HG02623 (cell line): ENCODE measurements around the gene MEIS2.

Source experiments
- ATAC-seq: cut with Tn5 transposase; IDR thresholded peaks from one replicate; pipeline ENCODE4 v1.9.1; 2021; ENCODE audit warnings: moderate library complexity; ENCODE audit not compliant: unreplicated experiment

The MEIS2 gene

DNA sequence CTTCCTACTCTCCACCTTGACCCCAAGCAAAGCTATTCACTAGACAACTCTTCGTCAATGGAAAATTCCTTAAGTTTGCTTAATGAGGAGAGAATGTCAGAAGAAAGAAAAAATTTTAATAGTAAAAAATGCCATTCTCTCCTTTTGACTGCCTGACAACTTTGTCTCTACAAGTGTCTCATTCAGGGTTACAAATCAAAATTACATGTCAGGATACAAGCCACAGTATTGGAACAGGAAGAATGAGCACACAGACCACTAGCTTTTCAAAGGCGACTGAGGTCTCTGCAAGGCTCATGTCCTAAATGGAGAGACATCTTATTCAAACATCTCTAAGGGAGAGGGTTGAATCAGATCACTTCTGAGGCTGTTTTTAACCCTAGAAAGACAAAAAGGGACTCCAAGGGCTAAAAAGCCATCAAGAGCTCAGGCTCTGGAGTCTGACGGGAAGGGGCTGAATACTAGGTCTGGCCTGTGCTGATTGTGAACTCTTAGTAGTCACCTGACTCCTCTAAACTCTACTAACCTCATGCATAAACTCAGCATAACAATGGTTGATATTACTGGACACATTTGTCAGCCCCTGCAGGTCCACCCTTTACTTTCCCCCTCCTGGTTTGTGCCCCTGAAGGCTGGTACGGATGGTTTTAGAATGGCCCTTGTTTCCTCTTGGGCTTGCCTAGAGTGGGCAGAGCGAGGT lies 12.8 kb upstream of the MEIS2 start:
- no peak for ATAC-seq

DNA sequence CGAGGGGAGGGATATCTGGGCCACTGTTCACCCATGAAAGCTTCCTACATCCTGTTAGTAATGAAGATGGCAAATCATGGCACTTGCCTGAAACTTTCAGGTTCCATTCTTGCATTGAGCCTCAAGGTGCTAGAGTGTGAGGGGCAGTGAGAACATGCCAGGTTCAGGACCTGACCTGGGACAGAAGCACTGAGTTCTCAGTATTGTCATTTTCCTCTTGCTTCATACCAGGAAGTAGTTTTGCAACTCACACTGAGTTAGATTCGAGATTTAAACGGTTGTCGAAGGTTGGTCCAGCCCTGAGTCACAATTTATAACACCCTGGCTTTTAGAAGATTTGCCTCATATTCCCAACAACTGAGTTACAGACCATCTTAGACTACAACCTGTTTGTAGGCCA lies 11.8 kb upstream of the MEIS2 start:
- no peak for ATAC-seq

DNA sequence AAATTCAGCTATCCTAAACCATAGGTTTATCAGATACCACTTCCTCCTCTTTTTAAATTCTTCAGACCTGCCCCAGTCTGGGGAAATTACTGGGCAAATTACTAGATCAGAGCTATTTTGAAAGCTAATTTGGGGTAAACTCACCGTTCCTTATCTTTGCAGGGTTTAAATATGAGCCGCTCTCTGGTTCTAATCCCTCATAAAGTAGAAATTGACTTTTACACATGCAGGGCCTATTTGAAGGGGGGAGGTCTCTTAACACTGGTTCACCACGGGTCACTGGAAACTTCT lies 11.0 kb upstream of the MEIS2 start:
- ATAC-seq, result no peak

DNA sequence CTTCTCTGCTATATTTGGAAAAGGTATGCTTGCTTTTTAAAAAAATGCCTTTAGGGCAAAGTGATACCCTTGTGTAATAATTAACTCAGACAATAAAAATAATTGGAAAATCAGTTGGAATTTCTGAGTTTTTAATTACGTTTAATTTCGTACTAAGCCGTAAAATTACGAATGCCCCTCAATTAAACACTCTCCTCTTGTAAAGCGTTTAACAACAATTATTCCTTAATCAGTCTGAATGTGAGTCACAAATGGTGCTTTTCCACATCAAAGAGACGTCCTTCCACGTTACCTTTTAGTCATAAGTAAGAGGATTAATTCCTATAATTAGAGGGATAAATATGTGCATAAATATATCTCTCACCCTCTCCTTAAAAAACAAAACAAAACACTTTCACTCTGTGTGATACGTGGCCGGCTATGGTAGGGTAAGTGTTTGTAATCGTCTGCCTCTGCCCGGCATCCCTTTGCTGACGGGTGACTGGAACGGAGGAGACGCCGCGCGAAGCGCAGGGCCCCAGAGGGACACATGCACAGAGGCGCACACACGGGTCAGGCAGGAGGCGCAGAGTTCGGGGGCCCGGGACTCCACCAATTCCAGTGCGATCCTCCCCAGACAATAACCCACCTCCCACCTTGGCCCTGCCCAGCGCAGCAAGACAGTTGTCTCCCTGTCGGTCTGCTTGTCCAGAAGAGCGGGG lies 9.7 kb upstream of the MEIS2 start:
- no peak for ATAC-seq

DNA sequence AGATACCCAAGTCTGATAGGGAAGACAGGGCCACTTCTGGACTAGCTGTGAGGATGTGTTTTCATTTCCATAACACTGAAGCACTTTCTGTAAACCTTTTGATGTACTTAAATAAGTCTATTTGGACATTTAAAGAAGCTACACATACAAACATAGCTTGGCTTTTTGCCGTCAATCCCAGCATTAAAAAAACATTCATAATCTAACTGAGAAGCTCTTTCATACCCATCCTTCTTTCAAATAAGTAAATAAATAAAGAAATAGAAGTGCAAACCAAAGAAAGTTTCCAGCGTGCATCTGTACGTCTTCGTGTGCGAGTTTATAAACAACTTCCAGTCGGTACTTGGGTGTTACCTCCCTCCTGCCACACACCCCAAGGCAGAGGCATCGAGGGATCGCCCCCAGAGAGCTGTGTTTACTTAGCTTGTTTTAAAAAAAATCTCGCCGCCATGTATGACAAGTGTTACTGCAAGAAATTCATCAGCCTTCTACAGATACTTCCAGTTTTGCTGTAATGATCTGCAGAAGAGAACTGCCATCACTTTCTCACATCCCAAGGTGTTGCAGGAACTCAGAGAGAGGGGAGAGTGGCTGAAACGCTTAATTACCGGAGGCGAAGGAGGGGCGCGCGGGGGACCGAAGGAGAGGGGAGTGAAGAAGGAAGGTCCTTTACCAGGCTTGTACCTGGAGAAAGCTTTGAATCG lies 9.0 kb upstream of the MEIS2 start:
- ATAC-seq, result no peak

DNA sequence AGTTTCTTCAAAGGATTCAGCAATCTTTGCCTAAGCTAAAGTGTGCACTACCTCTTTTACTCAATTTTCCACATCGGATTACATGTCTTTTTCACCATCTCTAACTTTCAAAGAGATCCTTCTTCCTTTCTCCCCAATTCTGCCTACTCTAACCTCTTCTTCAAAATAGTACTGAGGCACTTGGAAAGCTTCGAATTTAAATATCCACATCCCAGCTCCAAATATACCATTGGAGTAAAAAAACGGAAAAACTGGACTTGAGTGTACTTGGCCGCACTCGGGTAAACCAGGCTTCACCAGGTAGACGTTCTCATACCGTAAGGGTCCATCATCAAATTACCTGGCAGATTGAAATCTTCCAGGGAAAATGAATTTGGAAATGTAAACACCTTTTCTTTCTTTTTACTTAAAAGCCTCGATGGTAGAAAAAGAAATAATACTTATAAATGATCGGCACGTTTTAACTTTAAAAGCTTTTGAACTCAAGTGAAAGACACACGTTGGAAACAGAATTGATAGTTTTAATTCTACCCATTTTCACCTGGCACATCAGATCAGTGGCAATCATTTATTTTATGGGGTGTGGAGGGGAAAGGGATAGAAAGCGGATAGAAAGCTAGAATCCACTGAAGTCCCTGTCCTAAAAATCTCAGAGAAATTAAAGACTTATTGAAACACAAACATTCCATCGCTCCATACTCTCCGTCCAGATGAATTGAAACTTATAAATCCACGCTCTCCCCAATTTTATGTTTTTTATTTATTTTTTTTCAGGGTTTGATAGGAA lies 8.2 kb upstream of the MEIS2 start:
- no peak for ATAC-seq

DNA sequence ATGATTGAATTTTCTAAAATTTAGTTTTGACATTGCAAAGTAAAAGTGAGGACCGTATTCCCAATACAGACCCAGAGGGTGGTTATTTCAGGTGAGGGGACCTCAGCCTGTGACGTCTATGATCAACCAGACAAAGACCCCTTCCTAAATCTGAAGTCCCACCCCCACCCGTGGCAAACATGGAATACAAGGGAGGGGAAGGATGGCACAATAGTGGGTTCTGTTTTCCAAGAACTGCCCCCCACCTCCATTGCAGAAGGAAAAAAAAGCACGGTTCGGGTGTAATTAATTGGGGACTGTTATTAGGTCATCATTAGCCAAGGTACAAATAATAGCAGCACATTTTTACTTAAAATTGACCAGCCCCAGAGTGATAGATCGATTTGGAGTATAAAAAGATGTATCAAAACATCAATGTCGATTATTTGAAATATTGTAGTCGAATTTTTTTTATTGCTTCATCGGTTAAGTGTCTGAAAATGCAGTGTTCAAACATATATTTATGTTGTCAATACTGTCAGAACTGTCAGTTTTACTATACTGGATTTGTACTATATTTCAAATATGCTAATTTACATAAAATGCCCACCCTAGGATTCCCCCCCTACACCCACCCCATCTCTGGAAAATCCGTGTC lies 7.5 kb upstream of the MEIS2 start:
- no peak for ATAC-seq

DNA sequence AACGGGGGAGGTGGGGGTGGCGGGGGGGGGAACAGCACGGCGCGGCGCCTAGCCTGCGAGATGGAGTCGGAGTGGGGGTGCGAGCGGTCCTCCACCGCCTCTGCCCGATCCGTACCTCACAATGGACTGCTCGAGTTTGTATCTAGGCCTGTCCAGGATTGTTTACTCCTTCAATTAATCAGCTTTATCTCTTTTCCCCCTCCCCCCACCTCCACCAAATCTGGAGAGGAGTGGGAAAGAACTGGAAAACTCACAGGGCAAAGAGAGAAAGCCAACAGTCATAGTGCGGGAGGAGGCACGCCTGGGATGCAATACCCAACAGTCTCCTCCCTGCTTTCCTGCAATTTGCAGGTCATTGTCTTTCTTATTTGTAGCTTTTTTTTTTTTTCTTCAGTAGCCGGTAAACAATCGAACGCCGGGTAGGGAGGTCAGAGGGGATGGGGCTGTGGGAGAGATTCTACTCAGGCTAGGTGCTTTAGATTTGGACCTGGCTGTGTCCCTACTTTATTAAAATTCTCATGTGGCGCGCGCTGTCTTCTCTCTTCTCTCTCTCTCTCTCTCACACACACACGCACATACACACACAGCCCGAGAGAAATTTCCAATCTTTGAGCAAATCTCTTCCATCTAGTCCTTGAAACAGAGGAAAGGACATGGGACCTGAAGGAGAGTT lies 6.9 kb upstream of the MEIS2 start:
- ATAC-seq, result no peak

DNA sequence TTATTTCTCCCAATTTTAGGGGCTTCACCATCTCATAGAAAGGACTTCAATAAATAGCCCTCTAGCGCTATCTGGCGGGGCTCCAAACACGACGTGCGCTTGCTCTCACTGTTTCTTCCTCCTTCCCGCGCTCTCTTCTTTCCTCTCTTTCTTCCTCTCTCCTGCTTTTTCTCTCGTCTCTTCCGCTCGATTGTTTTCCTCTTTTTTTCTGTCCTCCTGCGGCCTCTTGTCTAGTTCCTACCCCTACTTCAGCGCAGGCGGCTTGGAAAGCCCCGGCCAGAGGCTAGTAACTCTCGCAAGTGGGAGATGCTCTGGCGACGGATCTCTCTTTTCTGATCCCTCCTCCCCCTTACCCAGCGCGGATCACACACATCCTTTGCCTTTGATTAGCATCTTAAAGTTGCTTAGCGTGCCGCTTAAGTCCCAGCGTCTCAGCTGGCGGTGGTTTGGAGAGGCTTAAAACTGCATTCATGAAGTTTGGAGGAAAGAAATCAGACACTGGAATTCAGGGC lies 6.2 kb upstream of the MEIS2 start:
- ATAC-seq, result no peak

DNA sequence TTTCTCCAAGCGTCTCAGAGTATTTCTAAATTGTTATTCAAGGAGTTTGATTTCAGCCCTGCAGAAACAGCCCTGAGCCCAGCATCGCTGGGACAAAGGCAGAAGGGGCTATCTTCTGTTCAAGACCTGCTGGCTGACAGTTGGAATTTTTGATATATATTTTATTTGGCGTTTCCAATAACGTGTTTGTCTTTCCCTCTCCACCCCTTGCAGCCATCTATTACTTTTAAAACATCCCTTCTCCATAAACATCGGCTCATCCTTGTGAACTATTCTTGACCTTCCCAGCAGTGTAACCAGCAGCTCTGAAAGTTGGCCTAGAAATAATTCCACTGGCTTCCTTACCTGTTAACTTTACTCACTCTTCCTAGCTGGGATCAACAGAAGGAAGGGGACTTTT lies 5.5 kb upstream of the MEIS2 start:
- ATAC-seq, result no peak

DNA sequence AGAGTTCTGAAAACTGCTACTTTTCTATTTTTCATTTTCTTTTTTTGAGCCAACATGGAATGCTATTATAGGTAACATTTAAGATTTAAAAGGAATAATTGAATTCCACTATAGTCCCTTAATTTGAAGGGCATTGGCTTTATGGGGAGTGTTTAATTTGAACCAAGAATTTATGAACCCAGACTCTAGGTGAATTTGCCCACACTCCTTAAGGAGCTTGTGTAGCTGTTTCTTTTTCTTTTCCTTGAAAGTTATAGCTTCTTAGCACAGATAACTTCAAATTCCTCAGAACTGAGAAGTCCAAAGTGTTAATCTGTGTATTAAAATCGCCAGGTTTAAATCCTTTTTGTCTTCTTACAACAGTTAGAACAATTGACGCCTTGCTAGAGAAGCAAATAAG lies 4.7 kb upstream of the MEIS2 start:
- no peak for ATAC-seq

DNA sequence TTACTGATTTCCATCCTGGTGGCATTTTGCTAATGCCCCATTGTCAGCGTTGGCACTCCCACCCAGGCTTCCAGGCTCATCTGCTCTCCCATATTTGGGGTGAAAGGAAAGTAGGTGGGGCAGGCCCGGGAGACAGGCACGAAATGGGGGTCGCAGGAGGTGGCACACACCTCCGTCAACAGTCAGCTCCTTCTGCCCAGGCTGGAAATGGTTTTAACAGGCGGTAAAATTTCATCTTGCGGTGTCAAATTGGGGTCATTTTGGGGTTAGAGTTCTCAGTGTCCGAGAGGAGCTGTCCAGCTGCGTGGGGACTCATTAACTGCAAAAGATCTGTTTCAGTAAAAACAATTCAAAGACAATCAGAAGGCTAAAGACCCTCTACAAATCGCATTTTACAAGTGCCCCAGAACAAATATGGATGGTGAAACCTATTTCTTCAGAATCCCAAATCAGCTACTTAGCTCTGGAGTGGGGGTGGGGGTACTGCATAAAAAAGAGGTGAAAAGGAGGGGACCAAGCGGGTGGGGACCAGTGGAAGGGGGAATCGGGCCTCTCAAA lies 4.2 kb upstream of the MEIS2 start:
- ATAC-seq, result no peak

DNA sequence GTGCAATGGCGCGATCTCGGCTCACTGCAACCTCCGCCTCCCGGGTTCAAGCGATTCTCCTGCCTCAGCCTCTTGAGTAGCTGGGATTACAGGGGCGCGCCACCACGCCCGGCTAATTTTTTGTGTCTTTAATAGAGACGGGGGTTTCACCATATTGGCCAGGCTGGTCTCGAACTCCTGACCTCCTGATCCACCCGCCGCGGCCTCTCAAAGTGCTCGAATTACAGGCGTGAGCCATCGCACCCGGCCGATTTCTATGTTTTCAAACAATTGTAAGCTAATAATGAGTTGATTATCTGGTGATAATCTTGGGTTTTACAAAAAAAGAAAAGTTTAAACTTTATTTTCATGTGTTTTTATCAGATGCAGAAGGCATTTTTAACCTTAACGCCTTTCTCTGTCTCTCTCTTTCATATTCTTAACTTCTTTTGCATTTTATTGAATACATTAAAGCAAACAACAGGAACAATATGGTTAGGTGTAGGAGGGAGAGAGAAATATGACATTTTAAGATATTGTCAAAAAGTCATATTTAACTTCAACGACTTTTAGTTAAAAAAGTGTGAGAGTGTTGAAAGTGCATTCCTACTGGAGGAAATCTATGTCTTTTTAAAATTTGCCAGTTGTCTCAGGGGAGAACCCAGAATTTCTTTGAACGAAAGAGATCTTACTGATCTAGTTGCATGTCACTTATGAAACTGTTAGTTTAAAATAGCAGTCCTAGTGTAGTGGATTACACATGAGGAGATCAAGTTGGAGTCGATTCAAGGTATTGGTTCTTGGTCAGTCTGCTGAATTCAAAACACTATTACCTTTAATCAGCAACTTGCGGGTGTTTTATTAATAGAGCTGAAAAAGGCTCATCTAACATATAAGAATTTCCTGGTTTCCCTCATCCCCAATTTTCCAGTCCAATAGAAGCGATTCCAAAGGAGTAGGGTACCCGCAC lies 3.4 kb upstream of the MEIS2 start:
- no peak for ATAC-seq

DNA sequence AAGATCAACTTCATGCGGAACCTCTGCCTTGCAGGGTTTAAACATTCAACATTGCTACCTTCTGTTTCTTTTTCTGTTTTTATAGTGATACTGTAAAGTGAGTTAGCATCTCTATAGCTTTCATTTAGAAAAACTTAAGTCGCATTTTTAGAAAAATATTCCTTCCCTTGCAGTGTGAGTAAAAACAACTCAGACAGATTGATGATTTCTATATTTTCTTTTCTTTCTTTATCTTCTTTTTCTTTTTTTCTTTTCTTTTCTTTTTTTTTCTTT lies 2.8 kb upstream of the MEIS2 start:
- ATAC-seq, result no peak

DNA sequence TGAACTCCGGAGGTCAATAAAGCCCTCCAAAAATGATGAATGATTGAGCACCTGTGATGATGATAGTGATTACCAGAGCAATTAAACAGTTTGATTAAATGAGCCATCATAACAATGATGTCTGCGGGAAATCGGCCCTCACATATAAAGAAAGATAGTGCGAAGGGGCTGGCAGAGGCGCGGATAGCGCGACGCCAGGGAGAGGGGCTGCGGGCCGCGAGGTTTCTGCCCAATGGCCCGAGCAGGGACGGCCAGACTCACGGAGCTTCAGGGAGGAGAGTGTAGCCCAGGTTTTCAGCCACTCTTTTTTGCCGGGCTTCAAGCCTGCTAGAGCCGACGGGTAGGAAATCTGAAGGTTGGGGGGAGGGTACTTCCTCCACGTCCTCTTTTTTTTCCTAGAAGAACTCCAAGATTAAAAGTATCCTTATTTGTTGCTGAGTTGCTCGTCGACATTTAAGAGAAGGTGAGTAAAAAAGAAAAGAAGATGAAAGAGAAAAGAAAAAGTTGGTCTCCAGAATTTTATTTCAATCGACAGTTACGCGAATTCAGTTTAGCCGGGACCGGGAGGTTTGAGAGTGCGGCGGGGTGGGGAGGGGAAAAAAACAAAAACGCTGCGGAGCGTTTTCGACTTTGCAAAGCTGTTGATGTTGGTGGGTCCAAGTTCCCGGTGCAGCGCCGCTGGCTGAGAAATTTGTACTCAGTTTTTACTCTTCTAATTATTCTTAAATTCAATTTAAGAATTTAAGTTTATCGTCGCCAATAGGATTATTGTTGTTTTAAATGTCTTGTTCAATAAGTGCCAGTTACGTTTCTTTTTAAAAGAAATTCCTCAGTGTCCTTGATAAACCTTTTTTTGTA lies 2.2 kb upstream of the MEIS2 start:
- ATAC-seq, result no peak

DNA sequence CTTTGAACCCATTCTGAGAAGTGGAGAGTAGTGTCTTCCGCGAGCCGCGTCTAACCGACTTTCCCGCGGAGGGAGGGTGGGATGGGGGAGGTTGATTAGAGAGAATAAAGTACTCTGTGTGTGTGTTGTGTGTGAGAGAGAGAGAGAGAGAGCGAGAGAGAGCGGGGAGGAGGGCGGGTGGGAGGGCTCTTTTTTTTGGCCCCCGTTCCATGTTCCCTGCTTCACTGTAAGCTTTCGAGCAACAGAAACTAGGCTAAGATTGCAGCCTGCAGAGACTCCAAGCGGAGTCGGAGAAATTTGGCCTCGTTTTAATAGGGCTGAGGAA lies 1.6 kb upstream of the MEIS2 start:
- ATAC-seq, result no peak

DNA sequence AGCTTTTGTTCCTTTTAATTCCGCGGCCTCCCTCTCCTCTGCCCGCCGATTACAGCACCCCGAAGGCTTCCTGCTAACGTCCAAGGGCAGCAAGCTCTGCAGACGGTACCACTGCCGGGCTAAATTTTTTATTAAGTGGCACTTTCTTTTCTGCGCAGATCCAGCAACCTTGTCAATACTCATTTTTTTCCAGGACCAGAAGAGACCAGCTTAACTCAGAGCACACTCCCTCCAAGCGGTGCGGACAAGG lies 542 bp upstream of the MEIS2 start:
- ATAC-seq, result no peak

DNA sequence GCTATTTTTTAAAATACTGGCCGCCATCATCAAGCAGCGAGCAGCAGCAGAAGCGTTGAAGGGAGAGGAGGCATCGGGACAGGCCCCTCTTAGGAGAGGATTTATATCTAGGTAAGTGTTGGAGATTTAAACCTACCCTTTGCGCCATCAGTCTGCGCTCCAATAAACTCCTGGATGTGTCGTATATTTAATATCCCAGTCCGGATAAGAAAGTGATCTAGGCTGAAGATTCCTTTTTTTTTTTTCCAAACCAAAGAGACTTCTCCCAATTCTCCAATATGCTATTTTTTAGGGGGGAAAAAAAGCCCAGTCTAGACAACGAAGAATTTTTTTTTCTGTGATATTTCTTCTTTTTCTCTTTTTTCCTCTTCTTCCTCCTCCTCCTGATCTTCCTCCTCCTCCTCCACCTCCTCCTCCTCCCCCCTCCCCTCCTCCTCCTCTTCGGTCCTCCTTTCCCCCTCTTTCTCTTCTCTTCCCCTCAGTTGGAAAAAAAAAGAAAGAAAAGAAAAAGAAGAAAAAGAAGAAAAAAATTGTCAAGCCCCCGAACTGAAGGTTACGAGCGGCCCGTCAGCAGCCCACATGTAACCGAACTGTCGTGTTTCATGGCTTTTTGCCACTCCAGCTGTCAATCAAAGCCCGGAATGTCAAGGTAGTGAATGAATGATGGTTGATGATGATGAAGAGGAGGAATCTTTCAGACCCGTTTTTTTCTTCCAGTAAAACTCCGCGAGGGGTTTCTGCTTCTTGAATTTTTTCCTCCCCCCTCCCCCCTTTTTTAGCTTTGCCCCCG lies 835 bp downstream of the MEIS2 start:
- ATAC-seq, result no peak
